Measurements from ENCODE around the gene CEMIP2. TPM values are rescaled to one million over a fixed set of nuclear protein-coding genes. Genes with fewer than 3 reads are reported as not detected.

The CEMIP2 gene
- total RNA-seq, 2 donors from 2014 or later = 20.4 to 86.5 TPM

DNA sequence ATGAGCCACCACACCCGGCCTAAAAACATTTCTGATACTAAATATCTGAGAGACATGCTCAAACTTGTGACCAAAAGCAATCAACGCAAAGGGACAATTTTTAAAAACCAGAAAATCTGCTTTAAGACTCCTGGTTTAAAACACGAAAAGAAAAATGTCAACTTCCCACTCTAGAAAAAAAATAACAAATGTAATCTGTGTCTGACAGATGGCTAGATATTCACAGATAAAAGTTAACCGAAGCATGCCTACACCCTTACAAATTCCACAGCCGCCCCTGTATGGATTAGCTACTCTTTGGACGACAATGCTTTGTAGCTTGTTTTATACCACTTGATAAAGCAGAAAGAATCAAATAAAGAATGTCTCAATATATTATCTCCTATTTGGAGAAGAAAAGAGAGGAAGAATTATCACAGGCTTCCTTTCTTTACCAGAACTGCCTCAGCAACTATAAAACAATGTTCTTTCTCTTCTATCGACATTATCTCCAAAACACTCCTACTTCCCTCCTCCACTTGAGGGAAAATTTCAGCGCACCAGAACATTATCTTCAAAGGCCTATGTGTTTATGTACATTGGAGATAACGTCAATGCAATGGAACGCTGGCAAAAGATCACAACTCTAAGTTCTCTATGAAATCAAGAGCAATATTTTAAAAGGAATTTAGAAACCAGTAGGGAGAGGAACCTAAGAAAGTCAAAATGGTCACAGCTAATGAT is 26.2 kb downstream of the CEMIP2 start:
- peak; percentile 39 for DNase-seq (ENCODE audit: low spot score)
- Histone ChIP-seq H3K27ac (peak overlapping the region; percentile 65 to 66), H3K27me3 (replicated peaks; ENCODE audit: insufficient read depth) (no peaks in the 10 kb centered on the region), H3K4me3 (no peak overlapping the region), H3K9me3 (no peaks in the 10 kb centered on the region), H3K36me3 (no peaks in the 10 kb centered on the region), H3K4me1 (replicated peaks) (no peaks in the 10 kb centered on the region)
- intact Hi-C loops (cut with DNase I) = no loop called here
- no peak for TF ChIP-seq CTCF (IDR thresholded peaks at IDR 0.05)
- peak; percentile 68 for TF ChIP-seq POLR2AphosphoS5 (IDR thresholded peaks at IDR 0.05)
- WGBS = 22% methylated on average over 10 of the region's 10 CpGs

- WGBS = 48% methylated on average over 2 of the region's 2 CpGs
- no peak for DNase-seq (ENCODE audit: low spot score)
- Histone ChIP-seq H3K27me3 (replicated peaks; ENCODE audit: insufficient read depth) (no peaks in the 10 kb centered on the region), H3K4me3 (no peak overlapping the region), H3K9me3 (no peaks in the 10 kb centered on the region), H3K36me3 (no peaks in the 10 kb centered on the region), H3K27ac (no peak overlapping the region), H3K4me1 (replicated peaks) (no peaks in the 10 kb centered on the region)
- intact Hi-C loops (cut with DNase I) = no loop called here
- no peak for TF ChIP-seq POLR2A (IDR thresholded peaks at IDR 0.05)
- TF ChIP-seq POLR2AphosphoS5 (IDR thresholded peaks at IDR 0.05) = no peak
- TF ChIP-seq CTCF (IDR thresholded peaks at IDR 0.05) = no peak
Observed at GRCh38 chr9:71740199-71740598, 28.1 kb downstream of the CEMIP2 start.

DNA sequence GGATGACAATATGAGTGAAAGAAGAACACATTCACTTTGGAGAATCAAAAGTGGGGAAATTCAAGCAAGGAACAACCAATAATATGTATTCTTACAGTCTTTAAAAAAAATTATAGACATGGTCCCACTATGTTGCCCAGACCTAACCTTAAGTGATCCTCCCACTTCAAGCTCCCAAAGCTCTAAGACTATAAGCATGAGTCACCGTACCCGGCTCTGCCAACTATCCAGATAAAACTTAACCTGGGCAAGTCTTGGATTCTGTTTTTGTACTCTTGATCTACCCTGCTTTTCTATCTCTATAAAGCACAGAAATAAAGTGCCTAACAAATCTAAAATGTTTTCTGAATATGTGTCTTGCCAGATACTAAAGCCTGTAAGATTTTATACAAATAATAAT is 30.9 kb downstream of the CEMIP2 start:
- 89% methylated on average over 2 of the region's 2 CpGs for WGBS
- intact Hi-C loops (cut with DNase I) = no loop called here
- Histone ChIP-seq H3K36me3 (no peaks in the 10 kb centered on the region), H3K27me3 (replicated peaks; ENCODE audit: insufficient read depth) (no peaks in the 10 kb centered on the region), H3K9me3 (no peaks in the 10 kb centered on the region), H3K4me3 (no peak overlapping the region), H3K27ac (no peak overlapping the region), H3K4me1 (replicated peaks) (no peaks in the 10 kb centered on the region)
- no peak for DNase-seq (ENCODE audit: low spot score)
- no peak for TF ChIP-seq CTCF (IDR thresholded peaks at IDR 0.05)
- TF ChIP-seq POLR2A (IDR thresholded peaks at IDR 0.05) = no peak
- TF ChIP-seq POLR2AphosphoS5 (IDR thresholded peaks at IDR 0.05) = no peak

- 95% methylated on average over 4 of the region's 4 CpGs for WGBS
- DNase-seq (ENCODE audit: low spot score) = no peak
- intact Hi-C loops (cut with DNase I) = no loop called here
- TF ChIP-seq CTCF (IDR thresholded peaks at IDR 0.05) (no peak), POLR2A (IDR thresholded peaks at IDR 0.05) (no peak), POLR2AphosphoS5 (IDR thresholded peaks at IDR 0.05) (no peak)
- Histone ChIP-seq H3K27ac (no peak overlapping the region), H3K4me1 (replicated peaks) (no peaks in the 10 kb centered on the region), H3K27me3 (replicated peaks; ENCODE audit: insufficient read depth) (no peaks in the 10 kb centered on the region), H3K9me3 (no peaks in the 10 kb centered on the region), H3K4me3 (no peak overlapping the region), H3K36me3 (no peaks in the 10 kb centered on the region)
Observed at GRCh38 chr9:71736236-71736635, 32.1 kb downstream of the CEMIP2 start.

DNA sequence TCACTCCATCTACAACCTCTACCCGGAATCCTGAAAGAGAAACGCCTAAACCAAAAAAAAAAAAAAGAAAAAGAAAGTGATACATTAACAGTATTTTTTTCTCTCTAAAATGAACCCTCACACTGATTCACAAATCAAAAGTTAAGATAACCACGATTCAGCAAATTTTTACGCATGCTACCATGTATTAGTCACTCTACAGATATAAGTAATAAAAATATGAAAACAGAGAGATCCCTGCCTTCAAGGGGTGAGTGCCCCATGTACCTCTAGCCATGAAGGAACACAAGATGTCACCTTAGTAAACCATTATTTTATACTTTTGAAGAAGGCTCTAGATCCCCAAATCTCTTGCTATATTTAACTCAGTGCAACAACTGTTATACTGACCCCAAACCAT is 33.4 kb downstream of the CEMIP2 start:
- Histone ChIP-seq H3K27ac (no peak overlapping the region), H3K4me3 (no peak overlapping the region), H3K27me3 (replicated peaks; ENCODE audit: insufficient read depth) (no peaks in the 10 kb centered on the region), H3K36me3 (no peaks in the 10 kb centered on the region), H3K9me3 (no peaks in the 10 kb centered on the region), H3K4me1 (replicated peaks) (no peaks in the 10 kb centered on the region)
- 84% methylated on average over 4 of the region's 4 CpGs for WGBS
- intact Hi-C loops (cut with DNase I) = no loop called here
- no peak for DNase-seq (ENCODE audit: low spot score)
- TF ChIP-seq POLR2AphosphoS5 (IDR thresholded peaks at IDR 0.05) = no peak
- TF ChIP-seq CTCF (IDR thresholded peaks at IDR 0.05) = no peak
- TF ChIP-seq POLR2A (IDR thresholded peaks at IDR 0.05) = no peak

All from prostate gland (tissue), 2 donors.